GM23338 (cell line): Measurements from ENCODE around the gene MAP2K6. TPM values are rescaled to one million over a fixed set of nuclear protein-coding genes. Genes with fewer than 3 reads are reported as not detected.
A peak's percentile ranks its signal among the peaks of the same experiment; 100 is the strongest.

Source experiments
- ATAC-seq: fragments of 200-7000 bp; cut with Tn5 transposase; 3 replicates; pipeline ENCODE4 v1.9.1; 2020
- DNase-seq: peaks from one replicate; pipeline ENCODE4 v3.0.0-alpha.2; 2015; ENCODE audit warnings: low spot score
- H2AFZ ChIP-seq: fragments of 200-600 bp; sonication (generic); 2 replicates; pipeline ENCODE4 v1.8.0; 2016; ENCODE audit warnings: antibody characterized with exemption, mild to moderate bottlenecking, moderate library complexity
- H3F3A ChIP-seq: fragments of 200-600 bp; sonication (generic); replicated peaks from 2 replicates; pipeline ENCODE4 v1.8.0; 2017; ENCODE audit warnings: antibody characterized with exemption, mixed run types, low read depth
- H3K27ac ChIP-seq: fragments of 200-600 bp; sonication (generic); 2 replicates; pipeline ENCODE4 v1.6.1; 2016; ENCODE audit warnings: low read depth
- H3K27me3 ChIP-seq: fragments of 200-600 bp; sonication (generic); 2 replicates; pipeline ENCODE4 v1.8.0; 2016; ENCODE audit warnings: mild to moderate bottlenecking, mixed run types, moderate library complexity; ENCODE audit not compliant: insufficient read depth
- H3K36me3 ChIP-seq: fragments of 200-600 bp; sonication (generic); 2 replicates; pipeline ENCODE4 v1.8.0; 2016; ENCODE audit warnings: mild to moderate bottlenecking; ENCODE audit not compliant: insufficient read depth
- H3K4me1 ChIP-seq: fragments of 200-600 bp; sonication (generic); 2 replicates; pipeline ENCODE4 v1.8.0; 2016; ENCODE audit warnings: mild to moderate bottlenecking, moderate library complexity; ENCODE audit not compliant: insufficient read depth
- H3K4me2 ChIP-seq: fragments of 200-600 bp; sonication (generic); 2 replicates; pipeline ENCODE4 v1.7.1; 2017; ENCODE audit warnings: mixed run types
- H3K4me3 ChIP-seq: fragments of 200-600 bp; sonication (generic); 2 replicates; pipeline ENCODE4 v1.6.1; 2016; ENCODE audit warnings: mixed run types
- H3K79me2 ChIP-seq: fragments of 200-600 bp; sonication (generic); replicated peaks from 2 replicates; pipeline ENCODE4 v1.8.0; 2017; ENCODE audit warnings: mild to moderate bottlenecking; ENCODE audit not compliant: insufficient read depth
- H3K9me2 ChIP-seq: fragments of 200-600 bp; sonication (generic); 2 replicates; pipeline ENCODE4 v1.8.0; 2017; ENCODE audit not compliant: insufficient read depth
- H4K20me1 ChIP-seq: fragments of 200-600 bp; sonication (generic); replicated peaks from 2 replicates; pipeline ENCODE4 v1.8.0; 2017; ENCODE audit warnings: mild to moderate bottlenecking; ENCODE audit not compliant: insufficient read depth
- H3K27ac Mint-ChIP-seq: 2 replicates; pipeline ENCODE4 v1.8.0; 2020; ENCODE audit warnings: inconsistent platforms, mild to moderate bottlenecking, moderate library complexity, mixed read lengths
- H3K27me3 Mint-ChIP-seq: 3 replicates; pipeline ENCODE4 v1.8.0; 2022; ENCODE audit warnings: low read depth, mild to moderate bottlenecking, moderate library complexity, mixed read lengths, inconsistent platforms; ENCODE audit not compliant: insufficient read depth, poor library complexity
- H3K36me3 Mint-ChIP-seq: 3 replicates; pipeline ENCODE4 v1.8.0; 2021; ENCODE audit warnings: low read depth, mild to moderate bottlenecking, inconsistent platforms, moderate library complexity, mixed read lengths
- H3K4me1 Mint-ChIP-seq: 3 replicates; pipeline ENCODE4 v1.8.0; 2020; ENCODE audit warnings: mild to moderate bottlenecking, inconsistent platforms, mixed read lengths
- H3K4me3 Mint-ChIP-seq: 3 replicates; pipeline ENCODE4 v1.8.0; 2021; ENCODE audit warnings: moderate library complexity, mild to moderate bottlenecking, inconsistent platforms, mixed read lengths
- H3K9me3 Mint-ChIP-seq: 3 replicates; pipeline ENCODE4 v1.8.0; 2020; ENCODE audit warnings: moderate library complexity, mild to moderate bottlenecking, inconsistent platforms, mixed read lengths
- CREB1 ChIP-seq: fragments of 250-450 bp; sonication (Bioruptor Pico); IDR thresholded peaks from 2 replicates; pipeline ENCODE4 v1.5.0; 2020; ENCODE audit warnings: low read depth, mild to moderate bottlenecking, moderate library complexity
- EZH2 ChIP-seq: fragments of 200-600 bp; sonication (generic); IDR thresholded peaks from one replicate; pipeline ENCODE4 v1.8.0; 2017; ENCODE audit warnings: antibody characterized with exemption, mild to moderate bottlenecking, low read depth; ENCODE audit not compliant: unreplicated experiment
- EZH2phosphoT487 ChIP-seq: fragments of 200-600 bp; sonication (generic); IDR thresholded peaks from one replicate; pipeline ENCODE4 v1.8.1; 2018; ENCODE audit warnings: antibody characterized with exemption; ENCODE audit not compliant: unreplicated experiment
- JUNB ChIP-seq: IDR thresholded peaks from one replicate; pipeline ENCODE4 v1.6.1; 2016; ENCODE audit warnings: antibody characterized with exemption; ENCODE audit not compliant: unreplicated experiment
- NANOG ChIP-seq: IDR thresholded peaks from 2 replicates; pipeline ENCODE4 v1.6.1; 2016; ENCODE audit warnings: antibody characterized with exemption, borderline replicate concordance
- ZNF114 ChIP-seq: fragments of 250-450 bp; sonication (Bioruptor Pico); IDR thresholded peaks from 2 replicates; pipeline ENCODE4 v1.5.0; 2020; ENCODE audit warnings: mild to moderate bottlenecking, moderate library complexity
- ZNF331 ChIP-seq: fragments of 250-450 bp; sonication (Bioruptor Pico); IDR thresholded peaks from 2 replicates; pipeline ENCODE4 v1.5.0; 2020; ENCODE audit warnings: low read depth, mild to moderate bottlenecking, moderate library complexity
- polyA plus RNA-seq: library from polyadenylated mRNA; unstranded; fragments of >200 nt; fragmentation: Nextera tagmentation; extraction: Ambion mirVana; gene quantifications from 2 replicates; pipeline ENCODE4 v1.2.1, GENCODE V29; 2016
- total RNA-seq: library from RNA; depleted of rRNA; stranded (reverse); fragments of >200 nt; shearing (Covaris generic); gene quantifications from 2 replicates; pipeline ENCODE4 v1.2.3, GENCODE V29; 2014
- TF ChIP-seq, protein P1 (sequence below): IDR thresholded peaks from one replicate; pipeline ENCODE4 v1.6.1; 2018; ENCODE audit warnings: antibody characterized with exemption; ENCODE audit not compliant: unreplicated experiment
- TF ChIP-seq, protein P2 (sequence below), 2 experiments: fragments of 200-600 bp in 1 of 2; sonication (generic) in 1 of 2; conservative IDR thresholded peaks; 2 replicates each; pipeline versions ENCODE4 v1.5.1 to v1.6.1; 2016 to 2017; ENCODE audit warnings: antibody characterized with exemption in 2 of 2, low read depth in 2 of 2, mild to moderate bottlenecking in 2 of 2, moderate library complexity in 1 of 2

MAP2K6 gene
- total and polyA plus RNA-seq, 2 experiments from 2014 or later: 26.3 to 31.1 TPM

DNA sequence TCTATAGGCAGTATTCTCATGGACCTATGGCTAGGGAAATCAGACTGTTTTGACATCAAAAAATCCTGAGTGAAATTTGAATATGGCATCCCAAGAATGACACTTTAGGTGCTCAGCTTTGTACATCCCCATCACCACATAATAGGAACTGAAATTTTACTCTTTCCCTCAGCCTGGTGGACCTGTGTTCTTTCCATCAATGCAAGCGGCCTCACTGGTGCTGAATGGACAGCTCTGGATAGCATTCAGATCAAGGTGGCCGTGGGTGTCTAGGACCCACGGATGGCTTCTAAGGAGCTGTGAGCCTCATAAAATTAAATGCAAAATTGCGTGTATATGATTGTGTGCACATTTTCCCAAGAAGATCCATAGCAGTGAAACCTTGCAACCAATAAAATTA lies 152.6 kb downstream of the MAP2K6 start:
- H3K27me3 ChIP-seq: no peaks in the 10 kb centered on the region
- no peaks in the 10 kb centered on the region for H4K20me1 ChIP-seq
- TF ChIP-seq, protein P1, sequence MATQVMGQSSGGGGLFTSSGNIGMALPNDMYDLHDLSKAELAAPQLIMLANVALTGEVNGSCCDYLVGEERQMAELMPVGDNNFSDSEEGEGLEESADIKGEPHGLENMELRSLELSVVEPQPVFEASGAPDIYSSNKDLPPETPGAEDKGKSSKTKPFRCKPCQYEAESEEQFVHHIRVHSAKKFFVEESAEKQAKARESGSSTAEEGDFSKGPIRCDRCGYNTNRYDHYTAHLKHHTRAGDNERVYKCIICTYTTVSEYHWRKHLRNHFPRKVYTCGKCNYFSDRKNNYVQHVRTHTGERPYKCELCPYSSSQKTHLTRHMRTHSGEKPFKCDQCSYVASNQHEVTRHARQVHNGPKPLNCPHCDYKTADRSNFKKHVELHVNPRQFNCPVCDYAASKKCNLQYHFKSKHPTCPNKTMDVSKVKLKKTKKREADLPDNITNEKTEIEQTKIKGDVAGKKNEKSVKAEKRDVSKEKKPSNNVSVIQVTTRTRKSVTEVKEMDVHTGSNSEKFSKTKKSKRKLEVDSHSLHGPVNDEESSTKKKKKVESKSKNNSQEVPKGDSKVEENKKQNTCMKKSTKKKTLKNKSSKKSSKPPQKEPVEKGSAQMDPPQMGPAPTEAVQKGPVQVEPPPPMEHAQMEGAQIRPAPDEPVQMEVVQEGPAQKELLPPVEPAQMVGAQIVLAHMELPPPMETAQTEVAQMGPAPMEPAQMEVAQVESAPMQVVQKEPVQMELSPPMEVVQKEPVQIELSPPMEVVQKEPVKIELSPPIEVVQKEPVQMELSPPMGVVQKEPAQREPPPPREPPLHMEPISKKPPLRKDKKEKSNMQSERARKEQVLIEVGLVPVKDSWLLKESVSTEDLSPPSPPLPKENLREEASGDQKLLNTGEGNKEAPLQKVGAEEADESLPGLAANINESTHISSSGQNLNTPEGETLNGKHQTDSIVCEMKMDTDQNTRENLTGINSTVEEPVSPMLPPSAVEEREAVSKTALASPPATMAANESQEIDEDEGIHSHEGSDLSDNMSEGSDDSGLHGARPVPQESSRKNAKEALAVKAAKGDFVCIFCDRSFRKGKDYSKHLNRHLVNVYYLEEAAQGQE: peak; percentile 72
- no peak for TF ChIP-seq NANOG
- DNase-seq (peak; percentile 41), ATAC-seq (peak; percentile 37; the same call in 2 of the 3 replicates)
- no peak overlapping the region for H3K4me3 Mint-ChIP-seq
- H3F3A ChIP-seq: no peaks in the 10 kb centered on the region
- no peaks in the 10 kb centered on the region for H3K36me3 Mint-ChIP-seq
- H3K27me3 Mint-ChIP-seq: peaks cover 8% of the 10 kb centered on the region
- H3K4me1 ChIP-seq: no peaks in the 10 kb centered on the region
- H3K36me3 ChIP-seq: no peaks in the 10 kb centered on the region
- no peaks in the 10 kb centered on the region for H3K9me2 ChIP-seq
- no peak overlapping the region for H3K27ac Mint-ChIP-seq
- H3K4me1 Mint-ChIP-seq: no peaks in the 10 kb centered on the region
- H3K79me2 ChIP-seq: no peaks in the 10 kb centered on the region
- no peak overlapping the region for H3K27ac ChIP-seq
- no peak overlapping the region for H3K4me2 ChIP-seq
- H3K4me3 ChIP-seq: no peak overlapping the region
- no peak overlapping the region for H2AFZ ChIP-seq
- H3K9me3 Mint-ChIP-seq: no peaks in the 10 kb centered on the region

DNA sequence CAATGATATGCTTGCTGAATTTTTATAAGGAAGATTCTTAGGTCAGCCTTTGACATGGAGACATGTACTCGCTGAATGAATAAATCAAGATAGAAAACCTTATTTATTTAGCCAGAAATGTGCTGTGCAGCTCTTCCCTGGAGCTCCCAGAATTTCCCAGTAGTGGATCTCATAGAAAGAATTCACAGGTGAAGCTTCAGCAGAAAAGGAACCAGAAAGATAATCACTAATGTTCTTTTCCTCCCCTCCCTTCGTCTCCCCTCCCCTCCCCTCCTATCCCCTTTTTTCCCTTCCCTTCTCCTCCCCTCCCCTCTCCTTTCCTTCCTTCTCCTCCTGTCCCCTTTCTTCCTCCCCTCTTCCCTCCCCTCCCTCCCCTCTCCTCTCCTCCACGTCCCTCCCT lies 158.2 kb downstream of the MAP2K6 start:
- Histone ChIP-seq H3K27ac (no peak overlapping the region), H3K36me3 (no peaks in the 10 kb centered on the region), H3K27me3 (no peaks in the 10 kb centered on the region), H3K4me3 (no peak overlapping the region), H4K20me1 (no peaks in the 10 kb centered on the region), H3F3A (no peaks in the 10 kb centered on the region), H2AFZ (no peak overlapping the region), H3K4me2 (no peak overlapping the region), H3K9me2 (no peaks in the 10 kb centered on the region), H3K4me1 (peaks cover 11% of the 10 kb centered on the region; the same call in 1 of the 2 replicates), H3K79me2 (no peaks in the 10 kb centered on the region)
- H3K9me3 Mint-ChIP-seq: no peaks in the 10 kb centered on the region
- H3K36me3 Mint-ChIP-seq: no peaks in the 10 kb centered on the region
- H3K4me1 Mint-ChIP-seq: peaks cover 20% of the 10 kb centered on the region
- DNase-seq (no peak), ATAC-seq (no peak)
- H3K27ac Mint-ChIP-seq: no peak overlapping the region
- peaks cover 7% of the 10 kb centered on the region for H3K27me3 Mint-ChIP-seq
- H3K4me3 Mint-ChIP-seq: no peak overlapping the region
- TF ChIP-seq EZH2phosphoT487: no peak
- no peak for TF ChIP-seq ZNF114
- TF ChIP-seq, protein P1: no peak
- no peak for TF ChIP-seq ZNF331 (CRISPR knock-in tag)
- TF ChIP-seq CREB1 (CRISPR knock-in tag): no peak
- TF ChIP-seq EZH2: no peak
- TF ChIP-seq JUNB: no peak
- no peak for TF ChIP-seq NANOG
- TF ChIP-seq, protein P2, sequence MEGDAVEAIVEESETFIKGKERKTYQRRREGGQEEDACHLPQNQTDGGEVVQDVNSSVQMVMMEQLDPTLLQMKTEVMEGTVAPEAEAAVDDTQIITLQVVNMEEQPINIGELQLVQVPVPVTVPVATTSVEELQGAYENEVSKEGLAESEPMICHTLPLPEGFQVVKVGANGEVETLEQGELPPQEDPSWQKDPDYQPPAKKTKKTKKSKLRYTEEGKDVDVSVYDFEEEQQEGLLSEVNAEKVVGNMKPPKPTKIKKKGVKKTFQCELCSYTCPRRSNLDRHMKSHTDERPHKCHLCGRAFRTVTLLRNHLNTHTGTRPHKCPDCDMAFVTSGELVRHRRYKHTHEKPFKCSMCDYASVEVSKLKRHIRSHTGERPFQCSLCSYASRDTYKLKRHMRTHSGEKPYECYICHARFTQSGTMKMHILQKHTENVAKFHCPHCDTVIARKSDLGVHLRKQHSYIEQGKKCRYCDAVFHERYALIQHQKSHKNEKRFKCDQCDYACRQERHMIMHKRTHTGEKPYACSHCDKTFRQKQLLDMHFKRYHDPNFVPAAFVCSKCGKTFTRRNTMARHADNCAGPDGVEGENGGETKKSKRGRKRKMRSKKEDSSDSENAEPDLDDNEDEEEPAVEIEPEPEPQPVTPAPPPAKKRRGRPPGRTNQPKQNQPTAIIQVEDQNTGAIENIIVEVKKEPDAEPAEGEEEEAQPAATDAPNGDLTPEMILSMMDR (conservative IDR thresholded peaks at IDR 0.05; ENCODE audit: low read depth in 2 of 2): no peak
